Measurements from ENCODE around the gene WRAP53.

WRAP53 gene

GRCh38 chr17:7720125-7720524, 31.8 kb downstream of the WRAP53 start:
- H3K36me3 ChIP-seq (ENCODE audit: control insufficient read depth, insufficient read depth, low read length), result no peaks in the 10 kb centered on the region
- no CpG with 5 or more reads among the region's 4 CpGs for WGBS (ENCODE audit: insufficient coverage, insufficient read length)
- peaks cover 5% of the 10 kb centered on the region for H3K4me1 ChIP-seq (ENCODE audit: control insufficient read depth, insufficient read depth, low read length)
- no peaks in the 10 kb centered on the region for H3K9me3 ChIP-seq (ENCODE audit: control insufficient read depth, insufficient read depth, low read length)
- H3K27ac ChIP-seq (ENCODE audit: low read length), result no peak overlapping the region
- no peak for DNase-seq (ENCODE audit: low read depth, low spot score)
- no peaks in the 10 kb centered on the region; the same call in 1 of the 2 replicates for H3K27me3 ChIP-seq (ENCODE audit: control insufficient read depth, insufficient read depth, low read length)
- no peak overlapping the region for H3K4me3 ChIP-seq (ENCODE audit: low read length)

- no peak for DNase-seq (ENCODE audit: low read depth, low spot score)
- H3K9me3 ChIP-seq (ENCODE audit: control insufficient read depth, insufficient read depth, low read length), result no peaks in the 10 kb centered on the region
- no peak overlapping the region for H3K27ac ChIP-seq (ENCODE audit: low read length)
- H3K27me3 ChIP-seq (ENCODE audit: control insufficient read depth, insufficient read depth, low read length), result no peaks in the 10 kb centered on the region; the same call in 1 of the 2 replicates
- WGBS (ENCODE audit: insufficient coverage, insufficient read length), result no CpG with 5 or more reads among the region's 2 CpGs
- no peaks in the 10 kb centered on the region; the same call in 1 of the 2 replicates for H3K4me1 ChIP-seq (ENCODE audit: control insufficient read depth, insufficient read depth, low read length)
- H3K4me3 ChIP-seq (ENCODE audit: low read length), result no peak overlapping the region
- no peaks in the 10 kb centered on the region for H3K36me3 ChIP-seq (ENCODE audit: control insufficient read depth, insufficient read depth, low read length)
These were observed 33.3 kb downstream of the WRAP53 start for GRCh38 chr17:7721612-7722011.

DNA sequence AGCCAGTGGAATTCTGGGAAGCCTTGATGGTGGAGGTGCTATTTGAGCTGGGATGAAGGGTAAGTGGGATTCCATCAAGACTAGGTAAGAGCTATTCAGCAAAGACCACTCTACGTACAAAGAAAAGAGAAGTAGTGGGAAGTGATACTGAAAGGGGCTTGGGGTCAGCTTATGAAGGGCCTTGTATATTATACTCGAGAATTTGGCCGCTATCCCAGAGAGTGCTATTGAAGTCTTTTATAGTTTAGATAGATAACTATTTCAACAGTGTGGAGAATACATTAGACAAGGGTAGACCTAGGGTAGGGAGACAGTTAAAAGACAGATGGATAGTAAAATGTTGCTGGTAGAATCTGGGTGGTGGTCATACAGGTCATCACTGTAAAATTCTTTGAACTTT, 39.6 kb downstream of the WRAP53 start:
- no peak for DNase-seq (ENCODE audit: low read depth, low spot score)
- Histone ChIP-seq H3K9me3 (ENCODE audit: control insufficient read depth, insufficient read depth, low read length) (no peaks in the 10 kb centered on the region), H3K36me3 (ENCODE audit: control insufficient read depth, insufficient read depth, low read length) (no peaks in the 10 kb centered on the region), H3K27me3 (ENCODE audit: control insufficient read depth, insufficient read depth, low read length) (no peaks in the 10 kb centered on the region), H3K27ac (ENCODE audit: low read length) (no peak overlapping the region), H3K4me3 (ENCODE audit: low read length) (no peak overlapping the region), H3K4me1 (ENCODE audit: control insufficient read depth, insufficient read depth, low read length) (no peaks in the 10 kb centered on the region)
- no CpG with 5 or more reads among the region's 3 CpGs for WGBS (ENCODE audit: insufficient coverage, insufficient read length)

GRCh38 chr17:7729816-7730215, 41.5 kb downstream of the WRAP53 start:
- Histone ChIP-seq H3K27me3 (ENCODE audit: control insufficient read depth, insufficient read depth, low read length) (no peaks in the 10 kb centered on the region), H3K9me3 (ENCODE audit: control insufficient read depth, insufficient read depth, low read length) (no peaks in the 10 kb centered on the region), H3K4me1 (ENCODE audit: control insufficient read depth, insufficient read depth, low read length) (no peaks in the 10 kb centered on the region), H3K4me3 (ENCODE audit: low read length) (no peak overlapping the region), H3K27ac (ENCODE audit: low read length) (no peak overlapping the region), H3K36me3 (ENCODE audit: control insufficient read depth, insufficient read depth, low read length) (no peaks in the 10 kb centered on the region)
- DNase-seq (ENCODE audit: low read depth, low spot score), result no peak
- WGBS (ENCODE audit: insufficient coverage, insufficient read length), result no CpG with 5 or more reads among the region's 1 CpG

DNA sequence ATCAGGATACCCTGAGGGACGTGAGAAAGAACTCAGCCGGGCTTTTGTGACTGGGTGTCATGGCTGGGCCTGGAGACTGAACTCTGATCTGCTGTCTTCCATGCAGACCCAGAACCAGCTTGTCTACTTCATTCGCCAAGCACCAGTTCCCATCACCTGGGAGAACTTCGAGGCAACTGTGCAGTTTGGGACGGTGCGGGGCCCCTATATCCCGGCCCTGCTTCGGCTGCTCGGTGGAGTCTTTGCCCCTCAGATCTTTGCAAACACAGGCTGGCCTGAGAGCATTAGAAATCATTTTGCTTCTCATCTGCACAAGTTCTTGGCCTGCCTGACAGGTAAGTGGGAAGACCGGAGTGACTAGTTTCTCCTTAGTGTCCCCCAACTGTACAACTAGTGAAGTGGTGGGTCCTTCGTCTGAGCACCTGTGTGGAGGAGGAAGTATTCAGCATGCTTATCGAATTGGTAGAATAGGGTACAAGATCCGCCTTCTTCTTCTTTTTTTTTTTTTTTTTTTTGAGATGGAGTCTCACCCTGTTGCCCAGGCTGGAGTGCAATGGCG, 44.8 kb downstream of the WRAP53 start:
- Histone ChIP-seq H3K27me3 (ENCODE audit: control insufficient read depth, insufficient read depth, low read length) (no peaks in the 10 kb centered on the region), H3K9me3 (ENCODE audit: control insufficient read depth, insufficient read depth, low read length) (no peaks in the 10 kb centered on the region), H3K4me3 (ENCODE audit: low read length) (no peak overlapping the region), H3K4me1 (ENCODE audit: control insufficient read depth, insufficient read depth, low read length) (no peaks in the 10 kb centered on the region), H3K36me3 (ENCODE audit: control insufficient read depth, insufficient read depth, low read length) (no peaks in the 10 kb centered on the region), H3K27ac (ENCODE audit: low read length) (no peak overlapping the region)
- DNase-seq (ENCODE audit: low read depth, low spot score), result no peak
- no CpG with 5 or more reads among the region's 14 CpGs for WGBS (ENCODE audit: insufficient coverage, insufficient read length)

DNA sequence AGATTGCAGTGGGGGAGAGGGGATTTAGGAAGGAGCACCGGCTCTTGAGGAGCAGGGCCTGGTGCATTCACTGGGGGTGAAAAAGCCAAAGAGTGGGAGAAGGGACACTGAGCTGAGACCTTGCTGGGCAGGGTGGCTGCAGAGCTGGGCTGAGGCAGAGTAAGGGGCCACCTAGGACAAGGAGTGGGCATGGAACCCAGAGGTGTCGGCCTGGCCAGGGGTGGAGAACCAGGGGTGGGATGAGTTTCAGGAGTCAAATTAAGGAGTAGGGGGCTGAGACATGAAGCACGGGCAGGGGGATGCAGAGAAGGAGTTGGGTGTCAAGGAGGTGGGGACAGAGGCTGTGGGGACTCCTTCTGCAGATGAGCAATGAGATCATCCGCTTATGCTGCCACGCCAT, 49.3 kb downstream of the WRAP53 start:
- H3K27ac ChIP-seq (ENCODE audit: low read length), result no peak overlapping the region
- DNase-seq (ENCODE audit: low read depth, low spot score), result no peak
- no CpG with 5 or more reads among the region's 5 CpGs for WGBS (ENCODE audit: insufficient coverage, insufficient read length)
- no peaks in the 10 kb centered on the region for H3K27me3 ChIP-seq (ENCODE audit: control insufficient read depth, insufficient read depth, low read length)
- no peaks in the 10 kb centered on the region for H3K9me3 ChIP-seq (ENCODE audit: control insufficient read depth, insufficient read depth, low read length)
- H3K4me1 ChIP-seq (ENCODE audit: control insufficient read depth, insufficient read depth, low read length), result no peaks in the 10 kb centered on the region
- no peaks in the 10 kb centered on the region for H3K36me3 ChIP-seq (ENCODE audit: control insufficient read depth, insufficient read depth, low read length)
- H3K4me3 ChIP-seq (ENCODE audit: low read length), result no peak overlapping the region

DNA sequence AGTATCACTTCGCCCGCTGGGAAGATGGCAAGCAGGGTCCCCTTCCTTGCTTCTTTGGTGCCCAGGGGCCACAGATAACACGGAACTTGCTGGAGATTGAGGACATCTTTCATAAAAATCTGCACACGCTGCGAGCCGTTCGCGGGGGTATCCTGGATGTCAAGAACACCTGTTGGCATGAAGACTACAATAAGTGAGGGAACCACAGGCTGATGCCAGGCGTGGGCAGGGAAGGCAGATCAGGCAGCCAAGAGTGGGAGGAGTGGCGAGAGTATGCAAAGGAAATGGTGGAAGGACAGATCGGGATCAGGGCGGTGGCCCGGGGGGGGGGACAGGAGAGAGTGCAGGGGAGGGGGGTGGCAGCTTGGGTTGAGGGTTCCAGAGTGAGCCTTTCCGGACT, 51.5 kb downstream of the WRAP53 start:
- WGBS (ENCODE audit: insufficient coverage, insufficient read length), result no CpG with 5 or more reads among the region's 14 CpGs
- no peak overlapping the region for H3K27ac ChIP-seq (ENCODE audit: low read length)
- H3K4me1 ChIP-seq (ENCODE audit: control insufficient read depth, insufficient read depth, low read length), result no peaks in the 10 kb centered on the region
- no peaks in the 10 kb centered on the region for H3K36me3 ChIP-seq (ENCODE audit: control insufficient read depth, insufficient read depth, low read length)
- no peak for DNase-seq (ENCODE audit: low read depth, low spot score)
- H3K9me3 ChIP-seq (ENCODE audit: control insufficient read depth, insufficient read depth, low read length), result no peaks in the 10 kb centered on the region
- no peaks in the 10 kb centered on the region for H3K27me3 ChIP-seq (ENCODE audit: control insufficient read depth, insufficient read depth, low read length)
- H3K4me3 ChIP-seq (ENCODE audit: low read length), result no peak overlapping the region

DNA sequence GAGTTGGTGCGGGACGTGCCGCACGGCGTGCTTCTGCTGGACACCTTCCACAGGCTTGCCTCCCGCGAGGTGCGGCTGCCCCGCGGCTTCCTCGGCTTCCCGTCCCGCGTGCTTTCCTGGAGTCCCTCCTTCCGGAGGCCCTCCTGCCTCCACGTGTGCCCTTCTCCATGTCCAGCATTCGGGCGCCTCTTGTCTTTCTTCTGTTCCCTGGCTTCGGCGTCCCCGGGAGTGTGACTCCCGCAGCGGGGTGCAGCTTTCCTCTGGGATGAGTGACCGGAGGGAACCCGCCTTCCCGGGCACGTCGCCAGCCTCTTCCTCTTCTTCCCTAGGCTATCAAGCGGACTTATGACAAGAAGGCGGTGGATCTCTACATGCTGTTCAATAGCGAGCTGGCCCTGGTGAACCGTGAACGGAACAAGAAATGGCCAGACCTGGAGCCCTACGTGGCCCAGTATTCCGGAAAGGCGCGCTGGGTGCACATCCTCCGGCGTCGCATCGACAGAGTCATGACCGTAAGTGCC, 52.3 kb downstream of the WRAP53 start:
- DNase-seq (ENCODE audit: low read depth, low spot score), result no peak
- Histone ChIP-seq H3K36me3 (ENCODE audit: control insufficient read depth, insufficient read depth, low read length) (no peaks in the 10 kb centered on the region), H3K9me3 (ENCODE audit: control insufficient read depth, insufficient read depth, low read length) (no peaks in the 10 kb centered on the region), H3K4me1 (ENCODE audit: control insufficient read depth, insufficient read depth, low read length) (no peaks in the 10 kb centered on the region), H3K27me3 (ENCODE audit: control insufficient read depth, insufficient read depth, low read length) (no peaks in the 10 kb centered on the region), H3K27ac (ENCODE audit: low read length) (no peak overlapping the region), H3K4me3 (ENCODE audit: low read length) (no peak overlapping the region)
- WGBS (ENCODE audit: insufficient coverage, insufficient read length), result no CpG with 5 or more reads among the region's 42 CpGs

GRCh38 chr17:7742729-7743128, 54.5 kb downstream of the WRAP53 start:
- no peak overlapping the region for H3K4me3 ChIP-seq (ENCODE audit: low read length)
- no peaks in the 10 kb centered on the region for H3K9me3 ChIP-seq (ENCODE audit: control insufficient read depth, insufficient read depth, low read length)
- no peaks in the 10 kb centered on the region for H3K4me1 ChIP-seq (ENCODE audit: control insufficient read depth, insufficient read depth, low read length)
- no CpG with 5 or more reads among the region's 10 CpGs for WGBS (ENCODE audit: insufficient coverage, insufficient read length)
- no peak for DNase-seq (ENCODE audit: low read depth, low spot score)
- H3K36me3 ChIP-seq (ENCODE audit: control insufficient read depth, insufficient read depth, low read length), result no peaks in the 10 kb centered on the region
- H3K27me3 ChIP-seq (ENCODE audit: control insufficient read depth, insufficient read depth, low read length), result no peaks in the 10 kb centered on the region
- H3K27ac ChIP-seq (ENCODE audit: low read length), result no peak overlapping the region

DNA sequence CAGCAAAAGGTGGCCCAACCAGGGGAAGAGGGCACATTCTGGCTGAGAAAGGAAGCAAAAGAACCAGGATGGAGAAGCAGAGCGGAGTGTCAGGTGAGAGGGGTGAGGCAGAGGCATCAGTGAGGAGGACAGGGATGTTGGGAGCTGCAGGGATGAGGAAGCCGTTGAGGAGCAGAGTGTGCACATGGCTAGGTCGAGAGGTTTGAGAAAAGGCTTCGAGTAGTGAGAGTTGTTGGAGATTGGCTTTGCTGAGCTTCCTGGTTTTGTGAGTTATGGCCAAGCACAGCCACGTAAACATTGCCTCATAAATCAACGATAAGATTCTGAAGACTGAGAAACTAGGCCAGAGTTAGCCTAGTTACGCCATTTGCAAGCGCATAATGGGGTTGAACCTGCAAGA, 56.1 kb downstream of the WRAP53 start:
- H3K4me3 ChIP-seq (ENCODE audit: low read length), result no peak overlapping the region
- DNase-seq (ENCODE audit: low read depth, low spot score), result no peak
- no peak overlapping the region for H3K27ac ChIP-seq (ENCODE audit: low read length)
- H3K27me3 ChIP-seq (ENCODE audit: control insufficient read depth, insufficient read depth, low read length), result no peaks in the 10 kb centered on the region
- WGBS (ENCODE audit: insufficient coverage, insufficient read length), result no CpG with 5 or more reads among the region's 8 CpGs
- no peaks in the 10 kb centered on the region for H3K4me1 ChIP-seq (ENCODE audit: control insufficient read depth, insufficient read depth, low read length)
- H3K36me3 ChIP-seq (ENCODE audit: control insufficient read depth, insufficient read depth, low read length), result no peaks in the 10 kb centered on the region
- H3K9me3 ChIP-seq (ENCODE audit: control insufficient read depth, insufficient read depth, low read length), result no peaks in the 10 kb centered on the region

DNA sequence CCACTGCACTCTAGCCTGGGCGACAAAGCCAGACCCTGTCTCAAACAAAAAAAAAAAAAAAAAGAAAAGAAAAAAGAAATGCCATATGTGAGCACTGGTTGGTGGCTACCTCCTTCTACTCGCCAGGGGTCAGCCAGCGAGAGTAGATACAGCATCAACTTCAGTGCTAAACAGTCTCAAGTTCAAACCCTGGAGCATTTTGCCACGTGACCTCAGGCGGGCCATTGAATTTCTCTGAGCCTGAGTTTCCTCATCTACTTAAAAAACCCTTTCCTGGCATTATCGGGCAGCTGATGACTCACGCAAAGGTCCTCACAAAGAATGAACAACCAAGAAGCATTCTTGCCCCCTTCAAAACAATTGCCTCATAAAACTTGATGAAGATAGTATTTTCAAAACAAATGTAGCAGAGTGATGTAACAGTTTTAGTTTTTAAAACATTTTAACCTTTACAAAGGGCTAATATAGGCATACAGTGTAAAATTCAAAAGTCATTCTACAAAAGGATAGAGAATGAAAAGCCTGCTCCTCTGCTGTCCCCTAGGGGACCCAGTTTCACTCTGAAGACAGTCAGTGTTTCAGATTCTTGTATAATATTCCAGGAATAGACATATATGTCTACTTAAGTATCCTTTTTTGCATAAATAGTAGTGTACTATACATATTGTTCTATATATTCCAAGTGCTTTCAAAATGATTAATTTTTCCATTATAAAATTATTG, 57.6 kb downstream of the WRAP53 start:
- H3K27ac ChIP-seq (ENCODE audit: low read length), result no peak overlapping the region
- no peak for DNase-seq (ENCODE audit: low read depth, low spot score)
- H3K4me3 ChIP-seq (ENCODE audit: low read length), result no peak overlapping the region
- no peaks in the 10 kb centered on the region for H3K36me3 ChIP-seq (ENCODE audit: control insufficient read depth, insufficient read depth, low read length)
- H3K4me1 ChIP-seq (ENCODE audit: control insufficient read depth, insufficient read depth, low read length), result no peaks in the 10 kb centered on the region
- H3K9me3 ChIP-seq (ENCODE audit: control insufficient read depth, insufficient read depth, low read length), result no peaks in the 10 kb centered on the region
- no CpG with 5 or more reads among the region's 7 CpGs for WGBS (ENCODE audit: insufficient coverage, insufficient read length)
- no peaks in the 10 kb centered on the region for H3K27me3 ChIP-seq (ENCODE audit: control insufficient read depth, insufficient read depth, low read length)

Measured in iPS DF 6.9 (cell line).